GM18498 (cell line): ENCODE measurements around the gene KRTAP19-1.

Experiments
- ATAC-seq: cut with Tn5 transposase; IDR thresholded peaks from one replicate; pipeline ENCODE4 v1.9.1; 2021; ENCODE audit warnings: mild to moderate bottlenecking, moderate library complexity; ENCODE audit not compliant: unreplicated experiment

The KRTAP19-1 gene

GRCh38 chr21:30430170-30430655 is 50.0 kb downstream of the KRTAP19-1 start, which contains the start of gene KRTAP13-4:
Gene KRTAP13-4, plus strand, starts transcription at chr21:30430220. Its CDS starts 56 bp downstream, at chr21:30430276.
- ATAC-seq: no peak
